Gastrocnemius medialis (tissue), 4 donors: Measurements from ENCODE around the gene DDAH1.

Experiments used
- POLR2A ChIP-seq, 2 donors: fragments of 450-650 bp; IDR thresholded peaks; one replicate each; pipeline ENCODE4 v1.6.1; 2017; ENCODE audit warnings: antibody characterized with exemption in 2 of 2, mild to moderate bottlenecking in 2 of 2, moderate library complexity in 2 of 2
- TF ChIP-seq, protein P1 (sequence below), 5 experiments: fragments of 450-650 bp in 3 of 5; fragments of 200-600 bp in 2 of 5; sonication (generic) in 2 of 5; IDR thresholded peaks in 4 of 5; conservative IDR thresholded peaks in 1 of 5; 1 replicate in 4 of 5; 2 replicates in 1 of 5; pipeline ENCODE4 v1.5.1; 2016 to 2019; ENCODE audit warnings: antibody characterized with exemption in 5 of 5, mild to moderate bottlenecking in 3 of 5, moderate library complexity in 3 of 5

DNA sequence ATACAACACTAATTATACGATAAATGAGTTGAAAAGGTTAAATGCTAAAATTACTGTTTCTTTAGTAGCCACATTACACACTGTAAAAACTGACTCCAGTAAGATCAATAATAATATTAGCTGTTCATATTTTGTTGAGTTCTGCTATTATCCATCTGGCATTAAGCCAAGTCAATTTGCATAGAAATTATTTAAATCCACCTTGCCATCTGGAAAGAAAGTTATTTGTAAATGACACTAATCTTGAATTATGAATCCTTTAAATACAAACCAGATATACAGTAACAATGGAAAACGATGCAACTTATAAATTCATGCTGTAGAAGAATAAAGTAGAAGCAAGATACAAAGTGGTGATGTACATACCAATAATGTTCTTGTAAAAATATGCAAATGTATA lies 107.1 kb downstream of the DDAH1 start:
- TF ChIP-seq, protein P1, sequence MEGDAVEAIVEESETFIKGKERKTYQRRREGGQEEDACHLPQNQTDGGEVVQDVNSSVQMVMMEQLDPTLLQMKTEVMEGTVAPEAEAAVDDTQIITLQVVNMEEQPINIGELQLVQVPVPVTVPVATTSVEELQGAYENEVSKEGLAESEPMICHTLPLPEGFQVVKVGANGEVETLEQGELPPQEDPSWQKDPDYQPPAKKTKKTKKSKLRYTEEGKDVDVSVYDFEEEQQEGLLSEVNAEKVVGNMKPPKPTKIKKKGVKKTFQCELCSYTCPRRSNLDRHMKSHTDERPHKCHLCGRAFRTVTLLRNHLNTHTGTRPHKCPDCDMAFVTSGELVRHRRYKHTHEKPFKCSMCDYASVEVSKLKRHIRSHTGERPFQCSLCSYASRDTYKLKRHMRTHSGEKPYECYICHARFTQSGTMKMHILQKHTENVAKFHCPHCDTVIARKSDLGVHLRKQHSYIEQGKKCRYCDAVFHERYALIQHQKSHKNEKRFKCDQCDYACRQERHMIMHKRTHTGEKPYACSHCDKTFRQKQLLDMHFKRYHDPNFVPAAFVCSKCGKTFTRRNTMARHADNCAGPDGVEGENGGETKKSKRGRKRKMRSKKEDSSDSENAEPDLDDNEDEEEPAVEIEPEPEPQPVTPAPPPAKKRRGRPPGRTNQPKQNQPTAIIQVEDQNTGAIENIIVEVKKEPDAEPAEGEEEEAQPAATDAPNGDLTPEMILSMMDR (IDR thresholded peaks at IDR 0.05 in 4 of 5, conservative IDR thresholded peaks at IDR 0.05 in 1 of 5) = no peak
- TF ChIP-seq POLR2A (IDR thresholded peaks at IDR 0.05) = no peak
